IMR-90 (cell line): Measurements from ENCODE around the gene ACOX3. TPM values are rescaled to one million over a fixed set of nuclear protein-coding genes. Genes with fewer than 3 reads are reported as not detected.

ENCODE experiments used
- ATAC-seq: fragments of 200-7000 bp; cut with Tn5 transposase; 2 replicates; pipeline ENCODE4 v1.9.1; 2020; ENCODE audit warnings: low read depth, mild to moderate bottlenecking, moderate library complexity
- BruUV-seq: library from RNA; stranded (reverse); fragments of 400-500 nt; replicated peaks from 2 replicates; lab custom pipeline; 2021; lab: Mats Ljungman, UMichigan
- CTCF ChIA-PET: fragments of 300-600 bp; formaldehyde crosslinking; extraction: SDS; loops from one replicate; lab custom pipeline; 2021; ENCODE audit warnings: antibody characterized with exemption; lab: Yijun Ruan, JAX
- POLR2A ChIA-PET: fragments of 300-600 bp; sonication (Branson Sonifier 250); formaldehyde crosslinking; loops from one replicate; lab custom pipeline; 2022; ENCODE audit warnings: antibody characterized with exemption; ENCODE audit not compliant: unreplicated experiment; lab: Charles Lee
- DNase-seq: peaks from one replicate; pipeline ENCODE4 v3.0.0; 2013
- H2AFZ ChIP-seq: replicated peaks from 2 replicates; pipeline ENCODE3; 2013; ENCODE audit warnings: low read length, mild to moderate bottlenecking; ENCODE audit not compliant: poor library complexity
- H2AK5ac ChIP-seq: 2 replicates; pipeline ENCODE4 v1.6.1; 2013; ENCODE audit warnings: low read depth, low read length, inconsistent platforms
- H2AK9ac ChIP-seq: replicated peaks from 2 replicates; pipeline ENCODE3; 2013; ENCODE audit warnings: mild to moderate bottlenecking, low read depth, low read length, moderate library complexity; ENCODE audit not compliant: poor library complexity
- H2BK120ac ChIP-seq: 2 replicates; pipeline ENCODE4 v1.6.1; 2013; ENCODE audit warnings: low read depth, low read length, inconsistent platforms
- H2BK15ac ChIP-seq: 3 replicates; pipeline ENCODE4 v1.6.1; 2013; ENCODE audit warnings: low read depth, low read length, inconsistent platforms
- H2BK20ac ChIP-seq: 2 replicates; pipeline ENCODE4 v1.6.1; 2013; ENCODE audit warnings: low read depth, mild to moderate bottlenecking, inconsistent platforms, low read length, moderate library complexity
- H2BK5ac ChIP-seq: 2 replicates; pipeline ENCODE4 v1.6.1; 2013; ENCODE audit warnings: mild to moderate bottlenecking, low read depth, low read length, inconsistent platforms; ENCODE audit not compliant: poor library complexity, severe bottlenecking
- H3K14ac ChIP-seq: replicated peaks from 2 replicates; pipeline ENCODE4 v1.6.1; 2013; ENCODE audit warnings: low read depth, low read length, inconsistent platforms
- H3K18ac ChIP-seq: 2 replicates; pipeline ENCODE4 v1.6.1; 2013; ENCODE audit warnings: low read depth, low read length, control low read depth
- H3K23ac ChIP-seq: 2 replicates; pipeline ENCODE4 v1.6.1; 2013; ENCODE audit warnings: low read depth, low read length, inconsistent platforms
- H3K27ac ChIP-seq: 2 replicates; pipeline ENCODE4 v1.5.1; 2013; ENCODE audit warnings: mild to moderate bottlenecking, control low read depth, low read length; ENCODE audit not compliant: insufficient read depth
- H3K27me3 ChIP-seq: 2 replicates; pipeline ENCODE4 v1.6.1; 2013; ENCODE audit warnings: low read length; ENCODE audit not compliant: control insufficient read depth, insufficient read depth
- H3K36me3 ChIP-seq: 2 replicates; pipeline ENCODE4 v1.6.1; 2013; ENCODE audit warnings: low read length, mixed read lengths; ENCODE audit not compliant: control insufficient read depth, insufficient read depth
- H3K4ac ChIP-seq: 2 replicates; pipeline ENCODE4 v1.6.1; 2013; ENCODE audit warnings: low read depth, low read length, inconsistent platforms
- H3K4me1 ChIP-seq: 2 replicates; pipeline ENCODE4 v1.6.1; 2013; ENCODE audit warnings: low read length, mixed read lengths; ENCODE audit not compliant: control insufficient read depth, insufficient read depth
- H3K4me2 ChIP-seq: 2 replicates; pipeline ENCODE4 v1.6.1; 2013; ENCODE audit warnings: low read depth, mild to moderate bottlenecking, control low read depth, low read length, moderate library complexity
- H3K4me3 ChIP-seq: 2 replicates; pipeline ENCODE4 v1.5.1; 2013; ENCODE audit warnings: low read depth, mild to moderate bottlenecking, control low read depth, low read length, moderate library complexity; ENCODE audit not compliant: insufficient read depth
- H3K56ac ChIP-seq: 2 replicates; pipeline ENCODE4 v1.6.1; 2013; ENCODE audit warnings: low read length, inconsistent platforms; ENCODE audit not compliant: insufficient read depth; ENCODE audit errors: extremely low read depth
- H3K79me1 ChIP-seq, 2 experiments: 2 replicates each; pipeline ENCODE4 v1.6.1; 2013; ENCODE audit warnings: low read length in 2 of 2, inconsistent platforms in 1 of 2, low read depth in 1 of 2
- H3K9ac ChIP-seq: 2 replicates; pipeline ENCODE4 v1.6.1; 2013; ENCODE audit warnings: low read depth, low read length, control low read depth
- H3K9me1 ChIP-seq: 2 replicates; pipeline ENCODE4 v1.6.1; 2013; ENCODE audit warnings: low read length, inconsistent platforms; ENCODE audit not compliant: insufficient read depth
- H3K9me3 ChIP-seq: 2 replicates; pipeline ENCODE4 v1.6.1; 2013; ENCODE audit warnings: low read length; ENCODE audit not compliant: control insufficient read depth, insufficient read depth
- H4K20me1 ChIP-seq: 2 replicates; pipeline ENCODE4 v1.6.1; 2013; ENCODE audit warnings: low read length, inconsistent platforms; ENCODE audit not compliant: insufficient read depth
- H4K5ac ChIP-seq: 2 replicates; pipeline ENCODE4 v1.6.1; 2013; ENCODE audit warnings: mild to moderate bottlenecking, low read depth, low read length, control low read depth
- H4K8ac ChIP-seq, 2 experiments: 2 replicates each; pipeline ENCODE4 v1.6.1; 2013; ENCODE audit warnings: low read depth in 2 of 2, low read length in 2 of 2, control low read depth in 1 of 2, inconsistent platforms in 1 of 2
- H4K91ac ChIP-seq: 2 replicates; pipeline ENCODE4 v1.6.1; 2013; ENCODE audit warnings: low read depth, low read length, inconsistent platforms; ENCODE audit not compliant: insufficient read depth
- CEBPB ChIP-seq: IDR thresholded peaks from 2 replicates; pipeline ENCODE4 v1.6.1; 2012; ENCODE audit warnings: low read depth, low read length, improper control_type of control experiment
- CHD1 ChIP-seq: IDR thresholded peaks from 2 replicates; pipeline ENCODE4 v1.6.1; 2012; ENCODE audit warnings: low read depth, low read length, improper control_type of control experiment
- FOS ChIP-seq: fragments of 150-350 bp; IDR thresholded peaks from 2 replicates; pipeline ENCODE4 v1.6.1; 2016; ENCODE audit warnings: low read depth, low read length
- MAFK ChIP-seq: IDR thresholded peaks from 2 replicates; pipeline ENCODE4 v1.6.1; 2012; ENCODE audit warnings: low read depth, low read length, improper control_type of control experiment
- MAZ ChIP-seq: IDR thresholded peaks from 2 replicates; pipeline ENCODE4 v1.6.1; 2012; ENCODE audit warnings: low read depth, mild to moderate bottlenecking, low read length, improper control_type of control experiment, moderate library complexity, borderline replicate concordance
- MXI1 ChIP-seq: IDR thresholded peaks from 2 replicates; pipeline ENCODE4 v1.6.1; 2012; ENCODE audit warnings: low read depth, mild to moderate bottlenecking, low read length, moderate library complexity, borderline replicate concordance
- POLR2A ChIP-seq: IDR thresholded peaks from 2 replicates; pipeline ENCODE4 v1.6.1; 2012; ENCODE audit warnings: mild to moderate bottlenecking, low read depth, low read length
- RAD21 ChIP-seq: IDR thresholded peaks from 2 replicates; pipeline ENCODE4 v1.6.1; 2012; ENCODE audit warnings: low read length, improper control_type of control experiment
- RCOR1 ChIP-seq: IDR thresholded peaks from 2 replicates; pipeline ENCODE4 v1.6.1; 2012; ENCODE audit warnings: mild to moderate bottlenecking, low read length, improper control_type of control experiment; ENCODE audit not compliant: insufficient replicate concordance
- RFX5 ChIP-seq: IDR thresholded peaks from 2 replicates; pipeline ENCODE4 v1.8.0; 2012; ENCODE audit warnings: low read depth, mild to moderate bottlenecking, low read length, moderate library complexity
- SMC3 ChIP-seq: fragments of 150-350 bp; IDR thresholded peaks from 2 replicates; pipeline ENCODE4 v1.6.1; 2016; ENCODE audit warnings: low read depth, mild to moderate bottlenecking, antibody characterized with exemption, low read length, moderate library complexity
- WGBS, 2 experiments: methylation state at CpG; one replicate each; pipeline versions ENCODE4 v1.1.5 to v1.1.7; 2013; ENCODE audit warnings: missing lambda C conversion rate in 2 of 2; ENCODE audit not compliant: insufficient read length in 1 of 2; ENCODE audit errors: extremely low coverage in 2 of 2; 5-methylcytosine and 5-hydroxymethylcytosine counted together
- dilution Hi-C: fragments of 300-500 bp; cut with HindIII; formaldehyde crosslinking; loops from one replicate; pipeline ENCODE4 v1.14.3; 2018; ENCODE audit warnings: low sequenced_read_pairs; ENCODE audit not compliant: unreplicated experiment
- in situ Hi-C: fragments of 300-500 bp; cut with MboI; formaldehyde crosslinking; loops from 3 replicates; pipeline ENCODE4 v1.14.3; 2019; ENCODE audit warnings: low sequenced_read_pairs, inconsistent platforms, mixed read lengths
- intact Hi-C: fragments of 100-400 bp; cut with micrococcal nuclease; formaldehyde crosslinking; loops from 2 replicates; pipeline ENCODE4 v1.10.0; 2022
- polyA plus RNA-seq, 3 experiments: library from polyadenylated mRNA; depleted of rRNA; stranded (reverse); fragments of >200 nt; gene quantifications; 2 replicates each; pipeline ENCODE4 v1.2.3, GENCODE V29; 2012; ENCODE audit warnings: low replicate concordance in 1 of 3
- total RNA-seq: library from RNA; depleted of rRNA; stranded (reverse); fragments of >200 nt; gene quantifications from 2 replicates; pipeline ENCODE4 v1.2.3, GENCODE V29; 2012
- TF ChIP-seq, protein P1 (sequence below): fragments of 150-350 bp; IDR thresholded peaks from 2 replicates; pipeline ENCODE4 v1.6.1; 2016; ENCODE audit warnings: low read depth, mild to moderate bottlenecking, low read length, moderate library complexity, borderline replicate concordance

ACOX3 gene
- total and polyA plus RNA-seq, 2 of the 4 experiments (the other 2 are of a cell fraction) = 15.2 to 25.8 TPM

DNA sequence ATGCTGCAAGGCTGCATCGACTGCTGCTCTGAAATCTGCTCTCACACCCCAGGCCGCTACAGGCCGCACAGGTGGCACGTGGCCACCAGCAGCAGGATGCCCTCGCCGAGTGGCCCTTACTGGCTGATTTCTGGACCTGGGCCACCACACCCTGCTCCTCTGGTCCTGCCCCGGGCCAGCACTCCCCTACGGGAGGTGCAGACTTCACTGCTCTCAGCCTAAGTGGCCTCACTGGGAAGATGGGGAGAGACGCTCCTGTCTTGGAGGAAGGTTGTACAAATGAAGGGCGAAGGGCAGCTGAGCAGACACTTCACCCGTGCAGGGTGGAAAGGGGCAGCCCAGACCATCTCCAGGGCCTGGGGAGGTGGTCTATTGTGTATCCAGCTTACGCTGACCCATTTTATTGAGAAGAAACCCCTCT, 72.5 kb downstream of the ACOX3 start:
- Histone ChIP-seq H4K5ac (no peak overlapping the region), H4K8ac (no peak overlapping the region), H3K36me3 (peaks cover 8% of the 10 kb centered on the region; the same call in 1 of the 2 replicates), H3K4ac (no peak overlapping the region), H3K23ac (no peak overlapping the region), H3K4me1 (no peaks in the 10 kb centered on the region), H2AK5ac (no peak overlapping the region), H3K14ac (no peak overlapping the region), H4K20me1 (no peaks in the 10 kb centered on the region; the same call in 1 of the 2 replicates), H2AK9ac (no peak overlapping the region), H3K27ac (no peak overlapping the region), H3K18ac (no peak overlapping the region), H3K4me2 (no peak overlapping the region), H3K56ac (no peak overlapping the region), H2BK5ac (no peak overlapping the region), H3K27me3 (no peaks in the 10 kb centered on the region), H3K4me3 (no peak overlapping the region), H3K9me3 (no peaks in the 10 kb centered on the region), H2BK120ac (no peak overlapping the region), H2BK15ac (no peak overlapping the region), H3K9ac (no peak overlapping the region), H2BK20ac (no peak overlapping the region), H2AFZ (no peak overlapping the region), H3K9me1 (no peaks in the 10 kb centered on the region), H3K79me1 (no peaks in the 10 kb centered on the region), H4K91ac (no peak overlapping the region)
- DNase-seq = no peak
- TF ChIP-seq POLR2A = no peak
- no peak for TF ChIP-seq FOS
- no peak for TF ChIP-seq RAD21
- no peak for TF ChIP-seq MAZ
- TF ChIP-seq CEBPB = no peak
- no peak for TF ChIP-seq RCOR1
- TF ChIP-seq CHD1 = no peak
- no peak for TF ChIP-seq SMC3
- TF ChIP-seq MAFK = no peak
- no peak for TF ChIP-seq RFX5
- no peak for TF ChIP-seq MXI1
- TF ChIP-seq, protein P1, sequence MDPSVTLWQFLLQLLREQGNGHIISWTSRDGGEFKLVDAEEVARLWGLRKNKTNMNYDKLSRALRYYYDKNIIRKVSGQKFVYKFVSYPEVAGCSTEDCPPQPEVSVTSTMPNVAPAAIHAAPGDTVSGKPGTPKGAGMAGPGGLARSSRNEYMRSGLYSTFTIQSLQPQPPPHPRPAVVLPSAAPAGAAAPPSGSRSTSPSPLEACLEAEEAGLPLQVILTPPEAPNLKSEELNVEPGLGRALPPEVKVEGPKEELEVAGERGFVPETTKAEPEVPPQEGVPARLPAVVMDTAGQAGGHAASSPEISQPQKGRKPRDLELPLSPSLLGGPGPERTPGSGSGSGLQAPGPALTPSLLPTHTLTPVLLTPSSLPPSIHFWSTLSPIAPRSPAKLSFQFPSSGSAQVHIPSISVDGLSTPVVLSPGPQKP = no peak
- POLR2A ChIA-PET = no interaction called here
- 100% methylated on average over 2 of the region's 12 CpGs; no CpG with 5 or more reads in 1 of the 2 experiments for WGBS, 2 experiments
- dilution Hi-C loops (no loop called here), intact Hi-C loops (no loop called here), in situ Hi-C loops (no loop called here)
- no TSS peak for BruUV-seq
- CTCF ChIA-PET = no interaction called here
- ATAC-seq = no peak
